Upper lobe of left lung (tissue), 6 donors: ENCODE results near the gene TRAPPC13. TPM values are rescaled to one million over a fixed set of nuclear protein-coding genes. Genes with fewer than 3 reads are reported as not detected.
"Not testable (repeated sequence)": the region's sequence is repeated elsewhere in the genome, so short reads cannot be mapped to it uniquely, and the experiment has no call there.

Experiments used
- ATAC-seq, 2 donors: fragments of 200-7000 bp; cut with Tn5 transposase; one replicate each; pipeline ENCODE4 v1.9.1; 2022; ENCODE audit warnings: mild to moderate bottlenecking in 2 of 2, moderate library complexity in 2 of 2; ENCODE audit not compliant: low FRiP score in 2 of 2
- DNase-seq, 2 donors: peaks; one replicate each; pipeline ENCODE4 v3.0.0-alpha.2; 2019 to 2020
- H3K27ac ChIP-seq, 4 donors: fragments of 200-600 bp; sonication (generic); one replicate each; pipeline ENCODE4 v1.5.1; 2016 to 2019
- H3K27me3 ChIP-seq, 4 donors: fragments of 200-600 bp; sonication (generic); one replicate each; pipeline ENCODE4 v1.5.1; 2017 to 2019
- H3K36me3 ChIP-seq, 4 donors: fragments of 200-600 bp; sonication (generic); one replicate each; pipeline ENCODE4 v1.5.1; 2016 to 2019
- H3K4me1 ChIP-seq, 4 donors: fragments of 200-600 bp; sonication (generic); one replicate each; pipeline ENCODE4 v1.5.1; 2018 to 2019
- H3K4me3 ChIP-seq, 4 donors: fragments of 200-600 bp; sonication (generic); one replicate each; pipeline ENCODE4 v1.5.1; 2017 to 2019; ENCODE audit warnings: mild to moderate bottlenecking in 2 of 4, moderate library complexity in 1 of 4
- H3K9me3 ChIP-seq, 4 donors: fragments of 200-600 bp; sonication (generic); one replicate each; pipeline ENCODE4 v1.5.1; 2018 to 2019
- EP300 ChIP-seq, 4 donors: sonication (generic); formaldehyde crosslinking; IDR thresholded peaks; one replicate each; pipeline ENCODE4 v1.5.1; 2017; ENCODE audit warnings: antibody characterized with exemption in 4 of 4, control low read depth in 2 of 4
- POLR2A ChIP-seq, 4 donors: fragments of 450-650 bp; IDR thresholded peaks; one replicate each; pipeline ENCODE4 v1.5.1; 2016 to 2017; ENCODE audit warnings: antibody characterized with exemption in 4 of 4, mild to moderate bottlenecking in 2 of 4
- POLR2AphosphoS5 ChIP-seq, 2 donors: sonication (generic); formaldehyde crosslinking; IDR thresholded peaks; one replicate each; pipeline ENCODE4 v1.5.1; 2017; ENCODE audit warnings: antibody characterized with exemption in 2 of 2
- WGBS, 2 donors: methylation state at CpG; one replicate each; pipeline ENCODE4 v1.1.5; 2017 to 2018; 5-methylcytosine and 5-hydroxymethylcytosine counted together
- total RNA-seq, 6 donors: library from RNA; depleted of rRNA in 4 of 6; stranded (reverse); fragments of >200 nt in 4 of 6; gene quantifications; one replicate each; pipeline versions ENCODE4 v1.1.0 to v1.2.1, GENCODE V29; 2016 to 2021
- TF ChIP-seq, protein P1 (sequence below), 6 experiments: fragments of 450-650 bp in 4 of 6; fragments of 200-600 bp in 2 of 6; sonication (generic) in 2 of 6; IDR thresholded peaks; one replicate each; pipeline ENCODE4 v1.5.1; 2016 to 2019; ENCODE audit warnings: antibody characterized with exemption in 6 of 6
- donor health status: DM: no; HTN: no; CAD: no; lungs with moderate emphysema.
- donor health status: DM: no; HTN: yes; CAD: no; lungs with severe emphysema.

The TRAPPC13 gene
- total RNA-seq, 6 donors from 2014 or later: 16.1 to 27.4 (median 21.8) TPM

DNA sequence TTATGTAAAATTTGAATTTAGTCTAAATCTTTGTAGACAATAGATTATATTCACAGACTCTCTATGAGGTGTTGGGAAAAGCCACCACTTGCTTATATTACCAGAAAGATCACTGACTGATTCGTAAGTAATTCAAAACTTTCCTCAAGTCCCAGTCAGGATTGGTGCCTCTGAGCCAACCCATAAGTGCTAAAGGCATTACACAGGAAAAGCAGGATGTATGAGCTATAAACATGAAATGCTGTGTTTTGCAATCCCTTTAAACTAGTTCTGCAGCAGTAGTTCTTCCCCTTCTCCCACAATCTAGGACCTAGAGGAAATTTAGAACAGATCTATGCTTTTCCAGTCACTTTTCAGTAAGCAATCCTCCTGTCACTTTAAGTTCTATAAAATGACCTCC lies 48.0 kb downstream of the TRAPPC13 start:
- WGBS, 2 donors: 56 to 71% methylated on average over 1 of the region's 1 CpG
- no peak for ATAC-seq

DNA sequence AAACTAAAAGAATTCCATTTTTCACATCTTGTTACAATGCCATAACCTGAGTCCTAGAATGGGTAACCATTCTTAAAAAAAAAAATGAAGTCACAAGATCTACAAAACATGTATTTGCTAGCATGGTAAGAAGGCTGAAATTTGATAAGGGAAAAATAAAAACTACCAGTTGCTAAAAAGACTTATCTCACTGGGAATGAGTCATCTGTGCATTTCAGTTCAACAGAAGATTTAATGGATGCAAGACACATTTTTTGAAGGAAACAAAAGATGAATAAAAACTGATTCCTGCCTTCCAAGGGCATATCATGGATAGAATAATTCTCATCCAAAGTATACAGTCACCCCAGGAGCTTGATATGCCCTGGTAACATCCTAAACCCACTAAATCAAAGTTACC lies 49.9 kb downstream of the TRAPPC13 start:
- no peak overlapping the region for H3K4me3 ChIP-seq
- peaks cover 0 to 50% (median 10%) of the 10 kb centered on the region in 4 donors for H3K36me3 ChIP-seq
- no peaks in the 10 kb centered on the region for H3K4me1 ChIP-seq
- no peak overlapping the region for H3K27ac ChIP-seq
- no peak for DNase-seq
- TF ChIP-seq EP300 (IDR thresholded peaks at IDR 0.05): no peak
- H3K9me3 ChIP-seq: no peaks in the 10 kb centered on the region
- no peak for ATAC-seq
- no peaks in the 10 kb centered on the region for H3K27me3 ChIP-seq

More for the DNA sequence above, 48.0 kb downstream of the TRAPPC13 start:
- H3K36me3 ChIP-seq: peaks cover 0 to 48% (median 6%) of the 10 kb centered on the region in 4 donors
- no peak for DNase-seq
- no peak for TF ChIP-seq EP300 (IDR thresholded peaks at IDR 0.05)
- TF ChIP-seq, protein P1, sequence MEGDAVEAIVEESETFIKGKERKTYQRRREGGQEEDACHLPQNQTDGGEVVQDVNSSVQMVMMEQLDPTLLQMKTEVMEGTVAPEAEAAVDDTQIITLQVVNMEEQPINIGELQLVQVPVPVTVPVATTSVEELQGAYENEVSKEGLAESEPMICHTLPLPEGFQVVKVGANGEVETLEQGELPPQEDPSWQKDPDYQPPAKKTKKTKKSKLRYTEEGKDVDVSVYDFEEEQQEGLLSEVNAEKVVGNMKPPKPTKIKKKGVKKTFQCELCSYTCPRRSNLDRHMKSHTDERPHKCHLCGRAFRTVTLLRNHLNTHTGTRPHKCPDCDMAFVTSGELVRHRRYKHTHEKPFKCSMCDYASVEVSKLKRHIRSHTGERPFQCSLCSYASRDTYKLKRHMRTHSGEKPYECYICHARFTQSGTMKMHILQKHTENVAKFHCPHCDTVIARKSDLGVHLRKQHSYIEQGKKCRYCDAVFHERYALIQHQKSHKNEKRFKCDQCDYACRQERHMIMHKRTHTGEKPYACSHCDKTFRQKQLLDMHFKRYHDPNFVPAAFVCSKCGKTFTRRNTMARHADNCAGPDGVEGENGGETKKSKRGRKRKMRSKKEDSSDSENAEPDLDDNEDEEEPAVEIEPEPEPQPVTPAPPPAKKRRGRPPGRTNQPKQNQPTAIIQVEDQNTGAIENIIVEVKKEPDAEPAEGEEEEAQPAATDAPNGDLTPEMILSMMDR (IDR thresholded peaks at IDR 0.05): no peak
- TF ChIP-seq POLR2A (IDR thresholded peaks at IDR 0.05): no peak
- TF ChIP-seq POLR2AphosphoS5 (IDR thresholded peaks at IDR 0.05): no peak
- H3K4me1 ChIP-seq: no peaks in the 10 kb centered on the region
- H3K9me3 ChIP-seq: no peaks in the 10 kb centered on the region
- H3K4me3 ChIP-seq: no peak overlapping the region
- H3K27ac ChIP-seq: no peak overlapping the region
- H3K27me3 ChIP-seq: no peaks in the 10 kb centered on the region

DNA sequence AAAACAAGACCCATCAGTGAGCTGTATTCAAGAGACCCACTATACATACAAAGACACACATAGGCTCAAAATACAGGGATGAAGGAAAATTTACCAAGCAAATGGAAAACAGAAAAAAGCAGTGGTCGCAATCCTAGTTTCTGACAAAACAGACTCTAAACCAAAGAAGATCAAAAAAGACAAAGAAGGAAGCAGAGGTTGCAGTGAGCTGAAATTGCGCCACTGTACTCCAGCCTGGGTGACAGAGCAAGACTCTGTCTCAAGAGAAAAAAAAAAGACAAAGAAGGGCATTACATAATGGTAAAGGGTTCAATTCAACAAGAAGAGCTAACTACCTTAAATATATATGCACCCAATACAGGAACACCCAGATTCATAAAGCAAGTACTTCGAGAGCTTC lies 51.2 kb downstream of the TRAPPC13 start:
- not testable (repeated sequence) for H3K4me1 ChIP-seq, H3K27ac ChIP-seq, ATAC-seq, H3K9me3 ChIP-seq, H3K4me3 ChIP-seq, H3K27me3 ChIP-seq
- WGBS, 2 donors: 74 to 86% methylated on average over 3 of the region's 3 CpGs
- H3K36me3 ChIP-seq: peaks cover 0 to 44% (median 8%) of the 10 kb centered on the region in 4 donors
- peak in 1 of 2 donors; percentile 26 for DNase-seq

DNA sequence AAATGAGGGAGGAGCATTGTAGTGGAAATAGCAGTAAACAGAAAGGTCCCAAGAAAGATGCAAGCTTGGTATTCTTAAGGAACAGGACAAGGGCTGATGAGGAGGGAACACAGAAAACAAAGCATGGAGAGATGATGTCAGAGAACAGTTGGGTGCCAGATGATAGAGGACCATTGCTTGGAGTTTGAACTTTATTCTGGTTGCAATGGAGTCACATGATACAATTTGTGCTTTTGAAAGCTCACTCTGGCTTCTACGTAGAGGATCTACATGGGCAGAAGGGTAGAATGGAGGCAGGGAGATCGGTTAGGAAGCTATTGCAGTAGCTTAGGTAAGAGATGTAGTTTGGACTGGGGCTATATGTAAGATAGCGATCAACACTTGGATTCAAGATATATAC lies 57.3 kb downstream of the TRAPPC13 start:
- WGBS, 2 donors: 92 to 97% methylated on average over 3 of the region's 3 CpGs
- ATAC-seq: no peak

DNA sequence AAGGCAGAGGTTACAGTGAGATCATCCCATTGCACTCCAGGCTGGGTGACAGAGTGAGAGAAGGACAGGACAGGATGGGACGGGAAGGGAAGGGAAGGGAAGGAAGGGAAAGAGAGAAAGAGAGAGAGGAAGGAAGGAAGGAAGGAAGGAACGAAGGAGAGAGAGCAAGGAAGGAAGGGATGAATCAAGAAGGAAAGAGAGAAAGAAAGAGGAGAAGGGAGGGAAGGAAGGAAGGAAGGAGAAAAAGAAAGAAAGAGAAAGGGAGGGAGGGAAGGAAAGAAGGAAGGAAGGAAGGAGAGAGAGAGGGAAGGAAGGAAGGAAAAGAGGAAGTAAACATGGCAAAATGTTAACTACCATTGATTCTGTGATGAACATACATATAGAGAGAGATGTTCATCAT lies 68.3 kb downstream of the TRAPPC13 start:
- Histone ChIP-seq H3K9me3 (no peaks in the 10 kb centered on the region), H3K27ac (no peak overlapping the region), H3K36me3 (peaks cover 0 to 21% (median 2%) of the 10 kb centered on the region in 4 donors), H3K27me3 (no peaks in the 10 kb centered on the region), H3K4me3 (no peak overlapping the region), H3K4me1 (no peaks in the 10 kb centered on the region)
- no peak for ATAC-seq
- WGBS, 2 donors: 91 to 92% methylated on average over 2 of the region's 2 CpGs
- TF ChIP-seq, protein P1 (IDR thresholded peaks at IDR 0.05): no peak
- TF ChIP-seq POLR2A (IDR thresholded peaks at IDR 0.05): no peak
- no peak for TF ChIP-seq EP300 (IDR thresholded peaks at IDR 0.05)
- no peak for TF ChIP-seq POLR2AphosphoS5 (IDR thresholded peaks at IDR 0.05)
- no peak for DNase-seq

More for the DNA sequence above, 57.3 kb downstream of the TRAPPC13 start:
- Histone ChIP-seq H3K36me3 (peaks cover 0 to 52% (median 15%) of the 10 kb centered on the region in 4 donors), H3K27ac (no peak overlapping the region), H3K9me3 (no peaks in the 10 kb centered on the region), H3K4me3 (no peak overlapping the region), H3K4me1 (no peaks in the 10 kb centered on the region), H3K27me3 (no peaks in the 10 kb centered on the region)
- TF ChIP-seq POLR2A (IDR thresholded peaks at IDR 0.05) (no peak), EP300 (IDR thresholded peaks at IDR 0.05) (no peak), POLR2AphosphoS5 (IDR thresholded peaks at IDR 0.05) (no peak)
- TF ChIP-seq, protein P1 (IDR thresholded peaks at IDR 0.05): no peak
- no peak for DNase-seq

DNA sequence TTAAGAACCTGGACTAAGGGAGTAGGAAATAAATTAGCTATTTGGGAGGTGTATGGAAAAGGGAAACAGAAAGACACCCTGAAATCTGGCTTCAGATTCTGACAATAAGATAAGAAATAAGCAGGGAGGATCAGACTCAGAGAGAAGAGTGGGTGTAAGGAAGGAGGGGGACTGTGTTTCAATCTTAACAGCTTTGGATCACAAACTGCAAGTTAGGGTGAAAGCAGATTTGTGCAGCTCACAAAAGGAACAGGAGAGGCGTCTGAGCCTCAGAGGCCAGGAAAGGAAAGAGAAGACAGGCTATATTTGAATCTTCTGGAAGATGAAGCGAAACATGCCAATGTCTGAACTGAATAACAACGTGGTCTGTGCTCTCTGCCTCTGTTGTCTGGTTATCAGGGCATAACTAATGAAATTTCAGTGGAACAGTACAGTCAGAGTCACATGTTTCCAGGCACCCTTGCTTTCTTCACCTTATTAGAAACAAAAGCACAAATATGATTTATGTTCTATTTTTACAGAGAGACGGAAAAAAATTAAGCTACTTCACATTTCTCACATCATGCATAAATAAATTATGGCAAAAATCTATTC lies 70.4 kb downstream of the TRAPPC13 start:
- Histone ChIP-seq H3K27ac (no peak overlapping the region), H3K27me3 (no peaks in the 10 kb centered on the region), H3K9me3 (no peaks in the 10 kb centered on the region), H3K36me3 (peaks cover 0 to 28% (median 2%) of the 10 kb centered on the region in 4 donors), H3K4me1 (no peaks in the 10 kb centered on the region), H3K4me3 (no peak overlapping the region)
- no peak for DNase-seq
- TF ChIP-seq POLR2AphosphoS5 (IDR thresholded peaks at IDR 0.05) (no peak), EP300 (IDR thresholded peaks at IDR 0.05) (no peak), POLR2A (IDR thresholded peaks at IDR 0.05) (no peak)
- TF ChIP-seq, protein P1 (IDR thresholded peaks at IDR 0.05): no peak
- no peak for ATAC-seq
- 90 to 91% methylated on average over 4 of the region's 4 CpGs for WGBS, 2 donors
